ENCODE data around the gene USP24. TPM values are rescaled to one million over a fixed set of nuclear protein-coding genes. Genes with fewer than 3 reads are reported as not detected.
"Not testable (repeated sequence)": the region's sequence is repeated elsewhere in the genome, so short reads cannot be mapped to it uniquely, and the experiment has no call there.

The USP24 gene
- total and polyA plus RNA-seq, 7 experiments from 2014 or later = 4.7 to 91.4 (median 71.7) TPM

- H3K9me3 Mint-ChIP-seq = peaks cover 0 to 19% (median 0%) of the 10 kb centered on the region in 11 donors
- DNase-seq; ATAC-seq; H3K27me3 Mint-ChIP-seq; H3K4me1 ChIP-seq (ENCODE audit: control insufficient read depth in 2 of 2, insufficient read depth in 2 of 2, low read length in 2 of 2); H3K4me3 ChIP-seq (ENCODE audit: low read length); H3K9me3 ChIP-seq (ENCODE audit: control insufficient read depth in 2 of 3, low read length in 3 of 3); H3K4me1 Mint-ChIP-seq; H3K27me3 ChIP-seq (ENCODE audit: control insufficient read depth in 2 of 2, insufficient read depth in 2 of 2, low read length in 2 of 2); H3K27ac ChIP-seq (ENCODE audit: low read depth, low read length); CTCF ChIA-PET; H3K4me3 Mint-ChIP-seq; intact Hi-C loops (cut with micrococcal nuclease); POLR2A ChIA-PET: not testable (repeated sequence)
- H3K27ac Mint-ChIP-seq = peak overlapping the region in 1 of 9 donors; percentile 21
- H3K36me3 ChIP-seq (ENCODE audit: control insufficient read depth in 2 of 3, insufficient read depth in 3 of 3, low read length in 3 of 3) = peaks cover 9 to 76% (median 14%) of the 10 kb centered on the region in 3 experiments
- peaks cover 41 to 73% (median 42%) of the 10 kb centered on the region in 5 donors for H3K36me3 Mint-ChIP-seq
Observed at GRCh38 chr1:55109005-55109404, 106.2 kb downstream of the USP24 start.

- POLR2A ChIA-PET = no interaction called here
- DNase-seq = no peak
- no peak overlapping the region for H3K27ac ChIP-seq (ENCODE audit: low read depth, low read length)
- no peak overlapping the region for H3K4me3 Mint-ChIP-seq
- H3K9me3 ChIP-seq (ENCODE audit: control insufficient read depth in 2 of 3, low read length in 3 of 3) = no peaks in the 10 kb centered on the region
- H3K36me3 ChIP-seq (ENCODE audit: control insufficient read depth in 2 of 3, insufficient read depth in 3 of 3, low read length in 3 of 3) = peaks cover 11 to 78% (median 18%) of the 10 kb centered on the region in 3 experiments
- peaks cover 0 to 1% (median 0%) of the 10 kb centered on the region in 11 donors for H3K9me3 Mint-ChIP-seq
- no peaks in the 10 kb centered on the region for H3K27me3 ChIP-seq (ENCODE audit: control insufficient read depth in 2 of 2, insufficient read depth in 2 of 2, low read length in 2 of 2)
- CTCF ChIA-PET = no interaction called here
- H3K4me3 ChIP-seq (ENCODE audit: low read length) = no peak overlapping the region
- H3K4me1 Mint-ChIP-seq = peaks cover 0 to 4% (median 0%) of the 10 kb centered on the region in 7 donors
- H3K27me3 Mint-ChIP-seq = no peaks in the 10 kb centered on the region
- H3K27ac Mint-ChIP-seq = no peak overlapping the region
- no peak for ATAC-seq
- intact Hi-C loops (cut with micrococcal nuclease) = no loop called here
- peaks cover 22 to 67% (median 33%) of the 10 kb centered on the region in 5 donors for H3K36me3 Mint-ChIP-seq
- H3K4me1 ChIP-seq (ENCODE audit: control insufficient read depth in 2 of 2, insufficient read depth in 2 of 2, low read length in 2 of 2) = no peaks in the 10 kb centered on the region
Observed at GRCh38 chr1:55107101-55107500, 108.1 kb downstream of the USP24 start.

GRCh38 chr1:55103891-55104290, 111.3 kb downstream of the USP24 start:
- ChIA-PET CTCF (no interaction called here), POLR2A (no interaction called here)

GRCh38 chr1:55095095-55095494, 120.1 kb downstream of the USP24 start:
- Mint-ChIP-seq H3K27me3 (no peaks in the 10 kb centered on the region), H3K4me3 (no peak overlapping the region), H3K36me3 (peaks cover 28 to 72% (median 50%) of the 10 kb centered on the region in 5 donors), H3K27ac (no peak overlapping the region), H3K4me1 (peaks cover 0 to 3% (median 0%) of the 10 kb centered on the region in 7 donors), H3K9me3 (no peaks in the 10 kb centered on the region)
- H3K9me3 ChIP-seq (ENCODE audit: control insufficient read depth in 2 of 3, low read length in 3 of 3) = no peaks in the 10 kb centered on the region
- no peaks in the 10 kb centered on the region for H3K4me1 ChIP-seq (ENCODE audit: control insufficient read depth in 2 of 2, insufficient read depth in 2 of 2, low read length in 2 of 2)
- no peaks in the 10 kb centered on the region for H3K27me3 ChIP-seq (ENCODE audit: control insufficient read depth in 2 of 2, insufficient read depth in 2 of 2, low read length in 2 of 2)
- no peak for ATAC-seq
- H3K36me3 ChIP-seq (ENCODE audit: control insufficient read depth in 2 of 3, insufficient read depth in 3 of 3, low read length in 3 of 3) = peaks cover 28 to 88% (median 71%) of the 10 kb centered on the region in 3 experiments
- no peak overlapping the region for H3K4me3 ChIP-seq (ENCODE audit: low read length)
- intact Hi-C loops (cut with micrococcal nuclease) = no loop called here
- no peak overlapping the region for H3K27ac ChIP-seq (ENCODE audit: low read depth, low read length)
- DNase-seq = no peak
- ChIA-PET CTCF (no interaction called here), POLR2A (no interaction called here)

More at GRCh38 chr1:55103891-55104290, 111.3 kb downstream of the USP24 start:
- intact Hi-C loops (cut with micrococcal nuclease) = no loop called here
- Histone ChIP-seq H3K9me3 (ENCODE audit: control insufficient read depth in 2 of 3, low read length in 3 of 3) (no peaks in the 10 kb centered on the region), H3K4me3 (ENCODE audit: low read length) (no peak overlapping the region), H3K27ac (ENCODE audit: low read depth, low read length) (no peak overlapping the region), H3K27me3 (ENCODE audit: control insufficient read depth in 2 of 2, insufficient read depth in 2 of 2, low read length in 2 of 2) (no peaks in the 10 kb centered on the region), H3K4me1 (ENCODE audit: control insufficient read depth in 2 of 2, insufficient read depth in 2 of 2, low read length in 2 of 2) (no peaks in the 10 kb centered on the region), H3K36me3 (ENCODE audit: control insufficient read depth in 2 of 3, insufficient read depth in 3 of 3, low read length in 3 of 3) (peaks cover 15 to 85% (median 31%) of the 10 kb centered on the region in 3 experiments)
- ATAC-seq (no peak), DNase-seq (no peak)
- Mint-ChIP-seq H3K9me3 (no peaks in the 10 kb centered on the region), H3K4me3 (no peak overlapping the region), H3K36me3 (peaks cover 9 to 59% (median 22%) of the 10 kb centered on the region in 5 donors), H3K27ac (peak overlapping the region in 3 of 9 donors; percentile 9 to 45 (median 10)), H3K27me3 (no peaks in the 10 kb centered on the region), H3K4me1 (peaks cover 0 to 2% (median 0%) of the 10 kb centered on the region in 7 donors)

GRCh38 chr1:55092475-55092874, 122.7 kb downstream of the USP24 start:
- Mint-ChIP-seq H3K27ac (peak overlapping the region in 1 of 9 donors; percentile 9), H3K27me3 (no peaks in the 10 kb centered on the region), H3K4me3 (no peak overlapping the region), H3K9me3 (no peaks in the 10 kb centered on the region), H3K4me1 (peaks cover 0 to 10% (median 4%) of the 10 kb centered on the region in 7 donors), H3K36me3 (peaks cover 33 to 77% (median 42%) of the 10 kb centered on the region in 5 donors)
- ATAC-seq (no peak), DNase-seq (no peak)
- POLR2A ChIA-PET = no interaction called here
- Histone ChIP-seq H3K4me3 (ENCODE audit: low read length) (no peak overlapping the region), H3K4me1 (ENCODE audit: control insufficient read depth in 2 of 2, insufficient read depth in 2 of 2, low read length in 2 of 2) (no peaks in the 10 kb centered on the region), H3K9me3 (ENCODE audit: control insufficient read depth in 2 of 3, low read length in 3 of 3) (no peaks in the 10 kb centered on the region), H3K36me3 (ENCODE audit: control insufficient read depth in 2 of 3, insufficient read depth in 3 of 3, low read length in 3 of 3) (peaks cover 19 to 92% (median 56%) of the 10 kb centered on the region in 3 experiments), H3K27ac (ENCODE audit: low read depth, low read length) (no peak overlapping the region), H3K27me3 (ENCODE audit: control insufficient read depth in 2 of 2, insufficient read depth in 2 of 2, low read length in 2 of 2) (no peaks in the 10 kb centered on the region)
- CTCF ChIA-PET = no interaction called here
- intact Hi-C loops (cut with micrococcal nuclease) = no loop called here

GRCh38 chr1:55089683-55090082, 125.5 kb downstream of the USP24 start:
- Mint-ChIP-seq H3K4me3 (no peak overlapping the region), H3K9me3 (no peaks in the 10 kb centered on the region), H3K36me3 (peaks cover 25 to 67% (median 30%) of the 10 kb centered on the region in 5 donors), H3K4me1 (peaks cover 0 to 7% (median 4%) of the 10 kb centered on the region in 7 donors), H3K27me3 (no peaks in the 10 kb centered on the region), H3K27ac (peak overlapping the region in 2 of 9 donors; percentile 77 to 80)
- Histone ChIP-seq H3K4me3 (ENCODE audit: low read length) (no peak overlapping the region), H3K27ac (ENCODE audit: low read depth, low read length) (no peak overlapping the region), H3K27me3 (ENCODE audit: control insufficient read depth in 2 of 2, insufficient read depth in 2 of 2, low read length in 2 of 2) (no peaks in the 10 kb centered on the region), H3K9me3 (ENCODE audit: control insufficient read depth in 2 of 3, low read length in 3 of 3) (no peaks in the 10 kb centered on the region), H3K36me3 (ENCODE audit: control insufficient read depth in 2 of 3, insufficient read depth in 3 of 3, low read length in 3 of 3) (peaks cover 19 to 92% (median 58%) of the 10 kb centered on the region in 3 experiments), H3K4me1 (ENCODE audit: control insufficient read depth in 2 of 2, insufficient read depth in 2 of 2, low read length in 2 of 2) (no peaks in the 10 kb centered on the region)
- intact Hi-C loops (cut with micrococcal nuclease) = no loop called here
- ATAC-seq (no peak), DNase-seq (no peak)
- POLR2A ChIA-PET = interaction anchor here (1.1 kb wide), 1 partner anchor 9 kb away, joined by 3 read pairs; no protein-coding TSS in a partner anchor
- CTCF ChIA-PET = no interaction called here

- no peak overlapping the region for H3K4me3 ChIP-seq (ENCODE audit: low read length)
- Mint-ChIP-seq H3K36me3 (peaks cover 25 to 71% (median 30%) of the 10 kb centered on the region in 5 donors), H3K9me3 (no peaks in the 10 kb centered on the region), H3K27ac (peak overlapping the region in 8 of 9 donors; percentile 1 to 80 (median 52)), H3K27me3 (no peaks in the 10 kb centered on the region), H3K4me1 (peaks cover 0 to 7% (median 4%) of the 10 kb centered on the region in 7 donors), H3K4me3 (no peak overlapping the region)
- no peaks in the 10 kb centered on the region for H3K4me1 ChIP-seq (ENCODE audit: control insufficient read depth in 2 of 2, insufficient read depth in 2 of 2, low read length in 2 of 2)
- CTCF ChIA-PET = no interaction called here
- H3K9me3 ChIP-seq (ENCODE audit: control insufficient read depth in 2 of 3, low read length in 3 of 3) = no peaks in the 10 kb centered on the region
- H3K27ac ChIP-seq (ENCODE audit: low read depth, low read length) = no peak overlapping the region
- ATAC-seq (no peak), DNase-seq (no peak)
- H3K27me3 ChIP-seq (ENCODE audit: control insufficient read depth in 2 of 2, insufficient read depth in 2 of 2, low read length in 2 of 2) = no peaks in the 10 kb centered on the region
- POLR2A ChIA-PET = no interaction called here
- intact Hi-C loops (cut with micrococcal nuclease) = no loop called here
- peaks cover 20 to 93% (median 59%) of the 10 kb centered on the region in 3 experiments for H3K36me3 ChIP-seq (ENCODE audit: control insufficient read depth in 2 of 3, insufficient read depth in 3 of 3, low read length in 3 of 3)
Observed at GRCh38 chr1:55088413-55088812, 126.8 kb downstream of the USP24 start.

All from naive thymus-derived CD4-positive, alpha-beta T cell (primary cell).